ENCODE measurements around the gene SEMA3C. TPM values are rescaled to one million over a fixed set of nuclear protein-coding genes. Genes with fewer than 3 reads are reported as not detected.

Gene SEMA3C
- total RNA-seq = 193 and 275 TPM in 2 replicates

GRCh38 chr7:80918909-80919721 is at the start of gene SEMA3C:
Gene SEMA3C, minus strand, starts transcription at chr7:80919051. Its CDS starts 2,270 bp downstream, at chr7:80916781.

